HUES48 (cell line): ENCODE data around the gene HRH2.
"Not testable (repeated sequence)": the region's sequence is repeated elsewhere in the genome, so short reads cannot be mapped to it uniquely, and the experiment has no call there.

Experiments
- H3K27ac ChIP-seq: one replicate; pipeline ENCODE4 v1.7.0; 2013; ENCODE audit warnings: low read depth, low read length, inconsistent platforms
- H3K27me3 ChIP-seq: 2 replicates; pipeline ENCODE4 v1.6.1; 2013; ENCODE audit warnings: mild to moderate bottlenecking, low read length; ENCODE audit not compliant: control insufficient read depth, insufficient read depth
- H3K36me3 ChIP-seq: 2 replicates; pipeline ENCODE4 v1.6.1; 2013; ENCODE audit warnings: low read length; ENCODE audit not compliant: control insufficient read depth, insufficient read depth
- H3K4me1 ChIP-seq: 2 replicates; pipeline ENCODE4 v1.6.1; 2013; ENCODE audit warnings: mild to moderate bottlenecking, low read length; ENCODE audit not compliant: control insufficient read depth, insufficient read depth
- H3K4me3 ChIP-seq: 2 replicates; pipeline ENCODE4 v1.5.1; 2013; ENCODE audit warnings: mild to moderate bottlenecking, low read depth, low read length
- H3K9ac ChIP-seq: 2 replicates; pipeline ENCODE4 v1.6.1; 2013; ENCODE audit warnings: mild to moderate bottlenecking, low read depth, low read length, moderate library complexity
- H3K9me3 ChIP-seq: 2 replicates; pipeline ENCODE4 v1.6.1; 2013; ENCODE audit warnings: low read length; ENCODE audit not compliant: control insufficient read depth, insufficient read depth

The HRH2 gene

GRCh38 chr5:175646251-175646650 lies 11.6 kb upstream of the HRH2 start:
- Histone ChIP-seq H3K36me3 (no peaks in the 10 kb centered on the region), H3K27me3 (no peaks in the 10 kb centered on the region), H3K27ac (no peak overlapping the region), H3K4me3 (no peak overlapping the region), H3K9ac (no peak overlapping the region), H3K4me1 (no peaks in the 10 kb centered on the region), H3K9me3 (peaks cover 29% of the 10 kb centered on the region)

- Histone ChIP-seq H3K4me1 (no peaks in the 10 kb centered on the region), H3K36me3 (no peaks in the 10 kb centered on the region), H3K27me3 (no peaks in the 10 kb centered on the region), H3K9me3 (peaks cover 33% of the 10 kb centered on the region), H3K4me3 (no peak overlapping the region), H3K9ac (no peak overlapping the region), H3K27ac (no peak overlapping the region)
These were observed 7.9 kb upstream of the HRH2 start for GRCh38 chr5:175649967-175650366.

DNA sequence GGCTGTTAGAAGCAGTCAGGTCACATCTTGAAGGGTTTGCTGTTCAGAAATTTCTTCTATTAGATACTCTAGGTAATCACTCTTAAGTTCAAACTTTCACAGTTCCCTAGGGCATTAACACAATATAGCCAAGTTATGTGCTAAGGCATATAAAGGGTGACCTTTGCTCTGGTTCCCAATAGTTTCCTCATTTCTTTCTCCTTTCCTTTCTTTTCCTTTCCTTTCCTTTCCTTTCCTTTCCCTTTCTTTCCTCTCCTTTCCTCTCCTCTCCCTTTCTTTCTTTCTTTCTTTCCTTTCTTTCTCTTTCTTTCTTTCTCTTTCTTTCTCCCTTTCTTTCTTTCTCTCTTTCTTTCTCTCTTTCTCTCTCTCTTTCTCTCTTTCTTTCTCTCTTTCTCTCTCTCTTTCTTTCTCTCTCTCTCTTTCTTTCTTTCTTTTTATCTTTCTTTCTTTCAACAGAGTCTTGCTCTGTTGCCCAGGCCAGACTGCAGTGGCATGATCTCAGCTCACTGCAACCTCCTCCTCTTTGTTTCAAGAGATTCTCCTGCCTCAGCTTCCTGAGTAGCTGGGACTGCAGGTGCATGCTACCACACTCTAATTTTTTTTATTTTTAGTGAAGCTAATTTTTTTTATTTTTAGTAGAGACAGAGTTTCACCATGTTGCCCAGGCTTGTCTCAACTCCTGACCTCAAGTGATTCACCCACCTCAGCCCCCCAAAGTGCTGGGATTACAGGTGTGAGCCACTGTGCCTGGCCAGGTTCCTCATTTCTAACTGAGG lies 7.3 kb upstream of the HRH2 start:
- H3K36me3 ChIP-seq, H3K4me1 ChIP-seq, H3K9ac ChIP-seq, H3K27ac ChIP-seq, H3K4me3 ChIP-seq, H3K27me3 ChIP-seq: not testable (repeated sequence)
- H3K9me3 ChIP-seq = peaks cover 33% of the 10 kb centered on the region

GRCh38 chr5:175652741-175653663 lies 4.9 kb upstream of the HRH2 start:
- Histone ChIP-seq H3K36me3 (no peaks in the 10 kb centered on the region), H3K9me3 (peaks cover 28% of the 10 kb centered on the region), H3K4me1 (no peaks in the 10 kb centered on the region), H3K9ac (no peak overlapping the region), H3K4me3 (no peak overlapping the region), H3K27ac (no peak overlapping the region), H3K27me3 (peaks cover 3% of the 10 kb centered on the region; the same call in 1 of the 2 replicates)

DNA sequence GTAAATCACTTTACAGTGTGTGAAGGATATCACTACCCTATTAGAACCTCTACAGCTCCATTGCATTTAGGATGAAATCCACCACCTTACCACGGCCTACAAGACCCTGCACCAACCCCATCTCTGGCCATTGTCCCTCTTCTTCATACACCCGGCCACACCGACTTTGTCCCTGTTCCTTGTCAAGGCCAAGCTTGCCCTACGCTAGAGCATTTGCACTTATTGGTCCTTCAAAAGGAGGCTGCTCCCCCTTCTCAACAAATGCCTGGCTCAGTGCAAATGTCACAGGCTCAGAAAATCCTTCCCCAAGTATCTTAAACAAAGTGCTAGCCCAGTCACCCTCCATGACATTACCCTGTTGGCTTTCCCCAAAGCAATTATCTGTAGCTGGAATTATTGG lies 4.1 kb upstream of the HRH2 start:
- Histone ChIP-seq H3K9ac (no peak overlapping the region), H3K4me3 (no peak overlapping the region), H3K27ac (no peak overlapping the region), H3K36me3 (no peaks in the 10 kb centered on the region), H3K27me3 (peaks cover 7% of the 10 kb centered on the region), H3K4me1 (0 out of 2 replicates have a peak, but pooled peaks cover 3% of the 10 kb centered on the region), H3K9me3 (peaks cover 21% of the 10 kb centered on the region)

DNA sequence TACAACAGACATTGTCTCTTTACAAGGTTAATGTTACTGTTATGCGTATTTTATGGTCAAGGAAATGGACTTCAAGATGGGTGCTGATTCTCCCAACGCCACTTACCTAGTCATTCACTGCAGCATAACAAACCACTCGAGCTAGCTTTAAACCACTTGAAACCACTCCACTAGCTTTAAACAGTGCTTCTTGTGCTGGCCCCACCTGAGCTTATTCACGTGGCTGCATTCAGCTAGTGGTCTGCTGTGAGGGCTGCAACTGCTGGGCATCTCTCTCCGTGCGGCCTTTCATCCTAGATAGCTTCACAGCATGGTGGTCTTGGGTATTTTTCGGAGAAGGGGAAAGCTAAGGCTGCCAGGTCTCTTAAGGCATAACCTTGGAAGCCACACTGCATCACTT lies 3.5 kb upstream of the HRH2 start:
- Histone ChIP-seq H3K9me3 (peaks cover 15% of the 10 kb centered on the region), H3K27me3 (peaks cover 11% of the 10 kb centered on the region), H3K27ac (no peak overlapping the region), H3K4me1 (0 out of 2 replicates have a peak, but pooled peaks cover 4% of the 10 kb centered on the region), H3K36me3 (no peaks in the 10 kb centered on the region), H3K4me3 (no peak overlapping the region), H3K9ac (no peak overlapping the region)

DNA sequence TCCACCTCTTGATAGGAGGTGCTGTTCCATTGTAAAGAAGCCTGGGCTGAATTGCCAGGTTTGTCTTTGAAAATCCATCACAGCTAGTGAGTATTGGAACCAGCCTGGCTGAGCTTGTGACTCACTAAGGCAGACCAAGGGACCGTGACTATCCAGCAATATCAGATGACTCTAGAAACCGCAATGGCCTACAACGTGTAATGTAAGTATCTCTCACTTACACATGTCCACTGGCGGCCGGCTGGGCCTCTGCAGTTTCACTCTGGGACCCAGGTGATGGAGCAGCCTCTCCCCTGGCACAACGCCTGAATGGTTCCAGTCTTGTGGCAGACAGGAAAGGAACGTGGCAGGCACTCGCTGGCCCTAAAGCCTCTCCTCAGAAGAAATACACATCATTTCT lies 3.1 kb upstream of the HRH2 start:
- no peak overlapping the region for H3K27ac ChIP-seq

DNA sequence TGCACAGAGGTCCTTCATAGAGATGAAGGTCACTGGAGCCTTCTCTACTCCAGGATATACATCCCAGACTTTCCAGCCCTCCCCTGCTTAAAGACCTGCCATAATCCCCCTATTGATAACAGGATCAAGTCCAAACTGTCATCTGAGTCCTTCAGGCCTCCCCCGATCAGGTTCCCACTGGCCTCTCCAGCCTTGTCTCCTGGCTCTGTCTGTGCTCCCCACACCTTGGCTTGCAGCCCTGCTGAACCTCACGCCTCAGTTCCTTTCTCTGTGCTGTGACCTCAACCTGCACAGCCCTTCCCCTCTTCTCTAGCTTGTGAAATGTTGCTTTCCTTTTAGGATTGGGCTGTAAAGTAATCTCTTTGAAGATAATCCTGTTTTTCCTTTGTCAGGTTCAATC lies 2.5 kb upstream of the HRH2 start:
- H3K4me1 ChIP-seq = 0 out of 2 replicates have a peak, but pooled peaks cover 4% of the 10 kb centered on the region
- no peak overlapping the region for H3K4me3 ChIP-seq
- no peaks in the 10 kb centered on the region for H3K36me3 ChIP-seq
- peaks cover 7% of the 10 kb centered on the region for H3K9me3 ChIP-seq
- H3K27ac ChIP-seq = no peak overlapping the region
- H3K27me3 ChIP-seq = peaks cover 11% of the 10 kb centered on the region
- no peak overlapping the region for H3K9ac ChIP-seq

More for the DNA sequence above, 3.1 kb upstream of the HRH2 start:
- Histone ChIP-seq H3K9ac (no peak overlapping the region), H3K27me3 (peaks cover 11% of the 10 kb centered on the region), H3K4me1 (0 out of 2 replicates have a peak, but pooled peaks cover 4% of the 10 kb centered on the region), H3K36me3 (no peaks in the 10 kb centered on the region), H3K9me3 (peaks cover 10% of the 10 kb centered on the region), H3K4me3 (no peak overlapping the region)

DNA sequence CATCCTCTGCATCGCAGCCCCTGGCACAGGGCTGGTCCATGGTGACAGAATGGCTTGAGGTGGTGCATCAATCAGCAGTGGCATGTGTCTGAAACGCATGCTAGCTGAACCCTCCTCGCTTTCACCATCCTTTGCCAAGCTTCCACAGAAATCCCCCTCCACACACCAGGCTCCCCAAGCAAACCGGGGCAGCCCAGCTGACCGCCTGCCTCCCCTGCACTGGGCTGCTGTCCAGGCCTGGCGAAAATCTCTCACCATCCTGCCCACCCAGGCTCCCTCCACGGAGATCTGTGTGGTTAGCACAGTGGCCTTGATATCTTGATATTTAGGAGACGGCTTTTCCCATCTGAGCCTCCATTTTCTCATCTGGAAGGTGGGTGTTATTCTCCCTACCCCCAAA lies 905 bp upstream of the HRH2 start:
- Histone ChIP-seq H3K27me3 (peaks cover 11% of the 10 kb centered on the region), H3K9ac (no peak overlapping the region), H3K4me1 (0 out of 2 replicates have a peak, but pooled peaks cover 4% of the 10 kb centered on the region), H3K36me3 (no peaks in the 10 kb centered on the region), H3K9me3 (no peaks in the 10 kb centered on the region), H3K27ac (no peak overlapping the region), H3K4me3 (0 out of 2 replicates have a peak overlapping the region, but pooled peaks have one; percentile 79)

DNA sequence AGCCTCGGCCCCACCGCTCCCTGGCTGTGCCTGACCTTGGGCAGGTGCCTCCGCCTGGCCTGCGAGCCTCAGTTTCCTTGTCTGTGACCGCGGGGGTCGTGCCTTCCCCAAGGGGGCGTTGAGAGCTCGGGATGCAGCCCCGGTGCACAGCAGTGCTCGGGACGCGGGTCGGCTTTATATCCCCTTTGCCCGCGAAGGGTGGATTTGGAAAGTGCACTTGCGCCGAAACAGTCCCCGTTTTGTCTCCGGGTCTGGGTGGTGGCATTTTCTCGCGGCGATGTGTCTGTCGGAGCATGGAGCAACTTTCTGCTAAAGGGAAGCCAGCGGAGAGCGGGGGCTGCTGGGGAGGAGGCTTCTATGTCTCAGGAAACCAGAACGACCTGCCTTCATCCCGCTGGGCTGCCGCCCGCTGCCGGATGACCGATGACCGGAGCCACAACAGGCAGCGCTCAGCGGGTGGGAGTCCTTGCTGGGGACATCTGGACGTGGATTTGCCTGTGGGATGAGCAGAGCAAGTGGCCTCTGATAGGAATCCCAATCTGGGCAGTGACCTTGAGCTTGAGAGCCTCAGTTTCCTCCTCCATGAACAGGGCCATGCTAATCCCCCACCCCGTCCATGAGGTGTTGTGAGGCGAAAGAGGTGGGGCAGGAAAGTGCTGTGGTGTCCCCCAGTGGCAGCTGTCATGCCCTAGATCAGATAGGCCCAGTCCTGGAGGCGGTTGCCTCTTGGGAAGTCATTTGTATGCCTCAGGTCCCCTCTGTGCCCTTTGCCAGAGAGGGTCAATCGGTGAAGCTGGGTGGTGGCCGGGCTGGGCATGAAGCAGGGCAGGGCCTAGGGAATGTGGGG lies 651 bp downstream of the HRH2 start:
- Histone ChIP-seq H3K36me3 (no peaks in the 10 kb centered on the region), H3K4me3 (peak overlapping the region; percentile 79), H3K27me3 (peaks cover 11% of the 10 kb centered on the region), H3K9me3 (no peaks in the 10 kb centered on the region), H3K27ac (no peak overlapping the region), H3K4me1 (0 out of 2 replicates have a peak, but pooled peaks cover 4% of the 10 kb centered on the region), H3K9ac (peak overlapping the region; percentile 8; the same call in 1 of the 2 replicates)
